ENCODE measurements around the gene ERCC3. TPM values are rescaled to one million over a fixed set of nuclear protein-coding genes. Genes with fewer than 3 reads are reported as not detected.
"Not testable (repeated sequence)": the region's sequence is repeated elsewhere in the genome, so short reads cannot be mapped to it uniquely, and the experiment has no call there.

ERCC3 gene
- total RNA-seq, 4 donors from 2014 or later, result 30.3 to 39.0 (median 34.5) TPM

DNA sequence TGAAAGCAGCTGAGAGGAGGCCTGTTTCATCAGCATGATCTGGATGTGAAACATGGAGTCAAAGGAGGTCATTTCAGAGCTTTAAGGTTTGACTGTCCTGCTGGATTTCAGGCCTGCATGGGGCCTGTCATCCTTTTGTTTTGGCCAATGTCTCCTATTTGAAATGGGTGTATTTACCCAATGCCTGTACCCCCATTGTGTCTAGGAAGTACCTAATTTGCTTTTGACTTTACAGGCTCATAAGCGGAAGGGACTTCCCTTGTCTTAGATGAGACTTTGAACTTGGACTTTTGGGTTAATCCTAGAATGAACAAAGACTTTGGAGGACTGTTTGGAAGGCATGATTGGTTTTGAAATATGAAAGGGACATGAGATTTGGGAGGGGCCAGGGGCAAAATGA is 54.5 kb downstream of the ERCC3 start:
- ATAC-seq, result no peak
- H3K27ac ChIP-seq, result no peak overlapping the region
- no peak overlapping the region for H3K4me3 ChIP-seq
- WGBS, 2 donors (ENCODE audit: low coverage in 1 of 2), result 89% methylated on average over 1 of the region's 1 CpG; no CpG with 5 or more reads in 1 of the 2 donors
- H3K9me3 ChIP-seq, result peaks cover 0 to 4% (median 0%) of the 10 kb centered on the region in 3 donors
- H3K36me3 ChIP-seq, result no peaks in the 10 kb centered on the region
- no peaks in the 10 kb centered on the region for H3K4me1 ChIP-seq
- no peaks in the 10 kb centered on the region for H3K27me3 ChIP-seq
- no peak for TF ChIP-seq EP300 (IDR thresholded peaks at IDR 0.05)

DNA sequence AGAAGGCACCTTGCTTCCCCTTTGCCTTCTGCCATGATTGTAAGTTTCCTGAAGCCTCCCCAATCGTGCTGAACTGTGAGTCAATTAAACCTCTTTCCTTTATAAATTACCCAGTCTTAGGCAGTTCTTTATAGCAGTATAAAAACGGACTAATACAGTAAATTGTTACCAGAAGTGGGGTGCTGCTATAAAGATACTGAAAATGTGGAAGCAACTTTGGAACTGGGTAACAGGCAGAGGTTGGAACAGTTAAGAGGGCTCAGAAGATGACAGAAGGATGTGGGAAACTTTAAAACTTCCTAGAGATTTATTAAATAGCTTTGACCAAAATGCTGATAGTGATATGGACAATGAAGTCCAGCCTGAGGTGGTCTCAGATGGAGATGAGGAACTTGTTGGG is 56.2 kb downstream of the ERCC3 start:
- not testable (repeated sequence) for H3K4me1 ChIP-seq, H3K27ac ChIP-seq, H3K9me3 ChIP-seq, ATAC-seq, H3K36me3 ChIP-seq, H3K27me3 ChIP-seq, H3K4me3 ChIP-seq
- 67% methylated on average over 1 of the region's 2 CpGs; no CpG with 5 or more reads in 1 of the 2 donors for WGBS, 2 donors (ENCODE audit: low coverage in 1 of 2)

DNA sequence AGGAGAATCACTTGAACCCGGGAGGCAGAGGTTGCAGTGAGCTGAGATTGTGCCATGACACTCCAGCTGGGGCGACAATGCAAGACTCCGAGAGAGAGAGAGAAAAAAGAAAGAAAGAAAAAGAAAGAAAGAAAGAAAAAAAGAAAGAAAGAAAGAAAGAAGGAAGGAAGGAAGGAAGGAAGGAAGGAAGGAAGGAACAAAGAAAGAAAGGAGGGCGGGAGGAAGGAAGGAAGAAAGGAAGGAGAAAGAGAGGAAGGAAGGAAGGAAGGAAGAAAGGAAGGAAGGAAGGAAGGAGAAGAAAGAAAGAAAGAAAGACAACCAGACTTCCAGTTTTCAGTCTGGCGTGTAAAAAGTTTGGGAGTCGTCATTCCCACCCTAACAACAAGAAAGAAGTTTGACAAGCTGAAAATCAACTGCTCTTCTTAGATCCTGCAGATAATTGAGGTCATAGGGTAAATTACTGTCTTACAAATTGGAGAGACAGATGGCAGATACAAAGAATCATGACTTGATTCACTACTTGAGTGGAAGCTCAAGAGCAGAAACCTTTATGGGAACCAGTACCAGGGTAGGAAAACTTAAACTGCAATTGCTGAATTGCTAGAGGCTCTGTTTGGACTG is 58.8 kb downstream of the ERCC3 start:
- H3K36me3 ChIP-seq, result no peaks in the 10 kb centered on the region
- TF ChIP-seq POLR2AphosphoS5 (IDR thresholded peaks at IDR 0.05) (no peak), POLR2A (IDR thresholded peaks at IDR 0.05) (no peak), EP300 (IDR thresholded peaks at IDR 0.05) (no peak)
- TF ChIP-seq, protein P1, sequence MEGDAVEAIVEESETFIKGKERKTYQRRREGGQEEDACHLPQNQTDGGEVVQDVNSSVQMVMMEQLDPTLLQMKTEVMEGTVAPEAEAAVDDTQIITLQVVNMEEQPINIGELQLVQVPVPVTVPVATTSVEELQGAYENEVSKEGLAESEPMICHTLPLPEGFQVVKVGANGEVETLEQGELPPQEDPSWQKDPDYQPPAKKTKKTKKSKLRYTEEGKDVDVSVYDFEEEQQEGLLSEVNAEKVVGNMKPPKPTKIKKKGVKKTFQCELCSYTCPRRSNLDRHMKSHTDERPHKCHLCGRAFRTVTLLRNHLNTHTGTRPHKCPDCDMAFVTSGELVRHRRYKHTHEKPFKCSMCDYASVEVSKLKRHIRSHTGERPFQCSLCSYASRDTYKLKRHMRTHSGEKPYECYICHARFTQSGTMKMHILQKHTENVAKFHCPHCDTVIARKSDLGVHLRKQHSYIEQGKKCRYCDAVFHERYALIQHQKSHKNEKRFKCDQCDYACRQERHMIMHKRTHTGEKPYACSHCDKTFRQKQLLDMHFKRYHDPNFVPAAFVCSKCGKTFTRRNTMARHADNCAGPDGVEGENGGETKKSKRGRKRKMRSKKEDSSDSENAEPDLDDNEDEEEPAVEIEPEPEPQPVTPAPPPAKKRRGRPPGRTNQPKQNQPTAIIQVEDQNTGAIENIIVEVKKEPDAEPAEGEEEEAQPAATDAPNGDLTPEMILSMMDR (IDR thresholded peaks at IDR 0.05), result no peak
- no peak for ATAC-seq
- no peaks in the 10 kb centered on the region for H3K27me3 ChIP-seq
- peaks cover 0 to 4% (median 0%) of the 10 kb centered on the region in 3 donors for H3K9me3 ChIP-seq
- H3K4me1 ChIP-seq, result no peaks in the 10 kb centered on the region
- H3K27ac ChIP-seq, result no peak overlapping the region
- 79 to 84% methylated on average over 5 to 6 of the region's 6 CpGs for WGBS, 2 donors (ENCODE audit: low coverage in 1 of 2)
- no peak overlapping the region for H3K4me3 ChIP-seq

DNA sequence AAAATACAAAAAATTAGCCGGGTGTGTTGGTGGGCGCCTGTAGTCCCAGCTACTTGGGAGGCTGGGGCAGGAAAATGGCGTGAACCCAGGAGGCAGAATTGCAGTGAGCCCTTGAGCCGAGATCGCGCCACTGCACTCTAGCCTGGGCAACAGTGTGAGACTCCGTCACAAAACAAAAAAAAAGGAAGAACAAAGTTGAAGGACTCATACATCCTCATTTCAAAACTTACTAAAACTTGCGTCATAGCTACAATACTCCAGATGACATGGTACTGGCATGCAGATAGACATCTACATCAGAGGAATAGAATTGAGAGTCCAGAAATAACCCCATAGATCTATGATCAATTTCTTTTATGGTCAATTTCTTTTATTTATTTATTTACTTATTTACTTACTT is 60.2 kb downstream of the ERCC3 start:
- no peak for TF ChIP-seq POLR2AphosphoS5 (IDR thresholded peaks at IDR 0.05)
- TF ChIP-seq, protein P1 (IDR thresholded peaks at IDR 0.05), result no peak
- 91 to 92% methylated on average over 4 to 7 of the region's 8 CpGs for WGBS, 2 donors (ENCODE audit: low coverage in 1 of 2)
- no peak for ATAC-seq
- Histone ChIP-seq H3K4me3 (no peak overlapping the region), H3K9me3 (peaks cover 0 to 4% (median 0%) of the 10 kb centered on the region in 3 donors), H3K4me1 (no peaks in the 10 kb centered on the region), H3K36me3 (no peaks in the 10 kb centered on the region), H3K27ac (no peak overlapping the region), H3K27me3 (no peaks in the 10 kb centered on the region)

DNA sequence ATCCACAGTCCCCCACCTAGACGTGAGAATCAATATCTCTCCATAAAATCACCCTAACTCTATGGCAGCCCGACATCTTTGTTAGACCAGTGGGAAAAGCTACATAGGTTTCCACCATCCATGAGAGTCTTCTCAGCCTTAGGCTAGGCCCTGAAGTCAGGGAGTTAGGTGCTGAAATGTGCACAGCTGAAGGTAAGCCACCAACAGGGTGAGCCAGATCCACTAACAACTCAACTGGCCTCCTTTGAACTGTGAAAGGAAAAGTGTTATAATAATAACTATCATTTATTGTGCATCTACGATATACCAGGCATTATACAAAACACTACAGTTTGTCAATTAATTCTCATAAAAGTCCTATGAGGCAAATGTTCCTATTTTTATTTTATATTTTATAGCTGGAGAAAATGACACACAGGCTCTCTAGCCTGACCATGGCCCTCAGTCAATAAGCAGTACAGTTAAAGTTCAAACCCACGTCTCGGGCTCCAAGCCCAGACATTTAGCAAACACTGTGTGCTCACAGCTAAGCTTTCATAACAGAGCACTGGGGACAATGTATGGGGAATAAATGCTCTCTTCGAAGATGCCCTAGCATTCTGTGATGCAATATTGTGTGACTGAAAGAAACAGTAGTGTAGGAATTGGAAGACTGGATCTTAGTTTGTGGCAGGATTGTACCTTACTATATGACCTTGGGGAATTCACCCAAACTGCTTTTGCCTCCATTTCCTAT is 62.6 kb downstream of the ERCC3 start:
- no peak for ATAC-seq

DNA sequence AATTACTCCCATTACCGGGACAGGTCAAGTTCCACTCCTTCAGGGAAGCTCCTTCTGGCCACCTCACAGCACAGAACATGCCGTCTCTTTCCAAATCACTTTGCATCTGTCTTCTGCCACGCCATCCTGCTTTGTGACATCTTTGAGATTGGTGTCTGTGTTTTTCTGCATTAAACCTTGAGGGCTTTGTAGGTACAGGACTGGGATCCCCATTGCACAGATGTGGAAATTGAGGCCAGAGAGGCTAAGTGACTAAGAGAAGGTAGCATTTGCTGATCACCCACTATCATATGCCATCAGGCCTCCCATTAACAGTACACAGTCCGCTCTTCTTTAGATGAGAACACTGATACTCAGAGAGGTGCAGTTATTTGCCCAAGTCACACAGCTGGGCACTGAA is 64.4 kb downstream of the ERCC3 start:
- no peaks in the 10 kb centered on the region for H3K27me3 ChIP-seq
- ATAC-seq, result no peak
- TF ChIP-seq POLR2A (IDR thresholded peaks at IDR 0.05) (no peak), POLR2AphosphoS5 (IDR thresholded peaks at IDR 0.05) (no peak), EP300 (IDR thresholded peaks at IDR 0.05) (no peak)
- TF ChIP-seq, protein P1 (IDR thresholded peaks at IDR 0.05), result no peak
- peaks cover 0 to 9% (median 0%) of the 10 kb centered on the region in 3 donors for H3K9me3 ChIP-seq
- H3K27ac ChIP-seq, result no peak overlapping the region
- 98 to 100% methylated on average over 1 to 3 of the region's 4 CpGs for WGBS, 2 donors (ENCODE audit: low coverage in 1 of 2)
- peaks cover 0 to 21% (median 3%) of the 10 kb centered on the region in 3 donors for H3K4me1 ChIP-seq
- H3K36me3 ChIP-seq, result no peaks in the 10 kb centered on the region
- no peak overlapping the region for H3K4me3 ChIP-seq

More for the DNA sequence above, 62.6 kb downstream of the ERCC3 start:
- Histone ChIP-seq H3K4me3 (no peak overlapping the region), H3K27ac (no peak overlapping the region), H3K36me3 (no peaks in the 10 kb centered on the region), H3K9me3 (peaks cover 0 to 9% (median 0%) of the 10 kb centered on the region in 3 donors), H3K4me1 (peaks cover 0 to 7% (median 3%) of the 10 kb centered on the region in 3 donors), H3K27me3 (no peaks in the 10 kb centered on the region)
- TF ChIP-seq EP300 (IDR thresholded peaks at IDR 0.05), result no peak
- 35 to 73% methylated on average over 4 to 6 of the region's 6 CpGs for WGBS, 2 donors (ENCODE audit: low coverage in 1 of 2)

Measured in gastroesophageal sphincter (tissue), 4 donors.